Endothelial cell of umbilical vein (primary cell): ENCODE results near the gene QRFP. TPM values are rescaled to one million over a fixed set of nuclear protein-coding genes. Genes with fewer than 3 reads are reported as not detected.
A peak's percentile ranks its signal among the peaks of the same experiment; 100 is the strongest.

Experiments
- BruUV-seq: library from RNA; stranded (reverse); fragments of 400-500 nt; replicated peaks from 2 replicates; lab custom pipeline; 2021; lab: Mats Ljungman, UMichigan
- CTCF ChIA-PET: fragments of 300-600, 350-600 bp; sonication (Branson Sonifier 250); formaldehyde crosslinking; loops from one replicate; lab custom pipeline; 2021; ENCODE audit warnings: antibody characterized with exemption, inconsistent platforms; lab: Charles Lee
- POLR2A ChIA-PET: fragments of 300-600, 350-600 bp; sonication (Branson Sonifier 250); formaldehyde crosslinking; loops from one replicate; lab custom pipeline; 2021; ENCODE audit warnings: antibody characterized with exemption, inconsistent platforms; lab: Charles Lee
- DNase-seq: peaks from one replicate; pipeline ENCODE4 v3.0.0-alpha.2; 2011; ENCODE audit warnings: low read depth, low spot score
- FAIRE-seq: peaks from 2 replicates; lab custom pipeline; 2011; peaks lifted over from hg19 to GRCh38; lab: Jason Lieb, UNC
- H2AFZ ChIP-seq: 2 replicates; pipeline ENCODE4 v1.6.0; 2012; ENCODE audit warnings: low read depth, low read length, control low read depth, inconsistent platforms
- H3K27ac ChIP-seq: 2 replicates; pipeline ENCODE4 v1.5.1; 2011; ENCODE audit warnings: low read depth, mild to moderate bottlenecking, control low read depth, low read length, moderate library complexity; ENCODE audit not compliant: insufficient read depth
- H3K27me3 ChIP-seq, 2 experiments: 2 replicates each; pipeline versions ENCODE4 v1.6.0 to v1.6.1; 2011; ENCODE audit warnings: low read length in 2 of 2, mixed read lengths in 1 of 2; ENCODE audit not compliant: control insufficient read depth in 2 of 2, insufficient read depth in 2 of 2
- H3K36me3 ChIP-seq, 2 experiments: 2 replicates in 1 of 2; 3 replicates in 1 of 2; pipeline ENCODE4 v1.5.1; 2011; ENCODE audit warnings: low read length in 2 of 2, mild to moderate bottlenecking in 1 of 2, moderate library complexity in 1 of 2; ENCODE audit not compliant: control insufficient read depth in 2 of 2, insufficient read depth in 2 of 2; ENCODE audit errors: extremely low read depth in 1 of 2
- H3K4me1 ChIP-seq: 3 replicates; pipeline ENCODE4 v1.5.1; 2011; ENCODE audit warnings: mild to moderate bottlenecking, low read length; ENCODE audit not compliant: control insufficient read depth, insufficient read depth; ENCODE audit errors: extremely low read depth
- H3K4me2 ChIP-seq: 2 replicates; pipeline ENCODE4 v1.6.1; 2011; ENCODE audit warnings: low read length, control low read depth, mixed read lengths; ENCODE audit not compliant: insufficient read depth
- H3K4me3 ChIP-seq, 3 experiments: fragments of 200-600 bp in 1 of 3; sonication (generic), shearing (Covaris generic) in 1 of 3; replicated peaks in 1 of 3; 2 replicates each; pipeline ENCODE4 v1.5.1; 2011 to 2016; ENCODE audit warnings: control low read depth in 3 of 3, low read length in 3 of 3, mild to moderate bottlenecking in 2 of 3, inconsistent platforms in 1 of 3, low read depth in 1 of 3, moderate library complexity in 1 of 3; ENCODE audit not compliant: insufficient read depth in 1 of 3
- H3K79me2 ChIP-seq: 2 replicates; pipeline ENCODE4 v1.6.0; 2012; ENCODE audit warnings: low read length, inconsistent platforms; ENCODE audit not compliant: control insufficient read depth, insufficient read depth
- H3K9ac ChIP-seq: replicated peaks from 2 replicates; pipeline ENCODE3; 2011; ENCODE audit warnings: low read length, control low read depth; ENCODE audit not compliant: insufficient read depth; ENCODE audit errors: extremely low read depth
- H3K9me1 ChIP-seq: replicated peaks from 3 replicates; pipeline ENCODE4 v1.6.0; 2011; ENCODE audit warnings: mild to moderate bottlenecking, low read length; ENCODE audit not compliant: control insufficient read depth, insufficient read depth; ENCODE audit errors: extremely low read depth
- H3K9me3 ChIP-seq: replicated peaks from 2 replicates; pipeline ENCODE4 v1.5.1; 2012; ENCODE audit warnings: low read length, inconsistent platforms; ENCODE audit not compliant: control insufficient read depth, insufficient read depth
- H4K20me1 ChIP-seq: replicated peaks from 2 replicates; pipeline ENCODE3; 2011; ENCODE audit warnings: mild to moderate bottlenecking, low read length; ENCODE audit not compliant: control insufficient read depth, insufficient read depth; ENCODE audit errors: extremely low read depth
- EZH2 ChIP-seq: IDR thresholded peaks from 2 replicates; pipeline ENCODE4 v1.6.1; 2012; ENCODE audit warnings: borderline replicate concordance, low read depth, mild to moderate bottlenecking, moderate library complexity, low read length, inconsistent platforms; ENCODE audit not compliant: severe bottlenecking
- FOS ChIP-seq: IDR thresholded peaks from 2 replicates; pipeline ENCODE4 v1.6.1; 2011; ENCODE audit warnings: mild to moderate bottlenecking, low read length, moderate library complexity, borderline replicate concordance; ENCODE audit not compliant: insufficient read depth
- GATA2 ChIP-seq: IDR thresholded peaks from 2 replicates; pipeline ENCODE4 v1.7.0; 2011; ENCODE audit warnings: low read depth, mild to moderate bottlenecking, moderate library complexity, mixed read lengths, low read length; ENCODE audit not compliant: insufficient read length, insufficient read depth
- JUN ChIP-seq: IDR thresholded peaks from 2 replicates; pipeline ENCODE4 v1.6.1; 2011; ENCODE audit warnings: borderline replicate concordance, low read depth; ENCODE audit not compliant: insufficient read length, insufficient read depth
- MYC ChIP-seq: IDR thresholded peaks from one replicate; pipeline ENCODE4 v1.6.1; 2011; ENCODE audit warnings: mild to moderate bottlenecking, low read depth, low read length
- POLR2A ChIP-seq: IDR thresholded peaks from 2 replicates; pipeline ENCODE4 v1.6.1; 2012; ENCODE audit warnings: low read depth, mild to moderate bottlenecking, control low read depth, low read length
- POLR2AphosphoS5 ChIP-seq: IDR thresholded peaks from 2 replicates; pipeline ENCODE4 v1.6.1; 2012; ENCODE audit warnings: low read depth, mild to moderate bottlenecking, control low read depth, low read length, moderate library complexity; ENCODE audit not compliant: insufficient read depth
- dilution Hi-C: fragments of 300-500 bp; cut with MboI; formaldehyde crosslinking; loops from one replicate; pipeline ENCODE4 v1.15.0; 2019; ENCODE audit warnings: low sequenced_read_pairs; ENCODE audit not compliant: extremely low pct_ligation_motif_present
- intact Hi-C: fragments of 100-400 bp; cut with micrococcal nuclease; formaldehyde crosslinking; loops from one replicate; pipeline ENCODE4 v1.10.0; 2022
- polyA plus RNA-seq, 4 experiments: library from polyadenylated mRNA; depleted of rRNA in 3 of 4; stranded (reverse) in 3 of 4; unstranded in 1 of 4; fragments of >200 nt; gene quantifications; 2 replicates each; pipeline versions ENCODE4 v1.2.1 to v1.2.3, GENCODE V29; 2011 to 2012; ENCODE audit warnings: missing spikeins in 1 of 4
- total RNA-seq: library from RNA; stranded (reverse); gene quantifications from 2 replicates; pipeline ENCODE4 v1.2.3, GENCODE V29; 2021
- TF ChIP-seq, protein P1 (sequence below), 2 donors: IDR thresholded peaks; 1 replicate in 1 of 2; 2 replicates in 1 of 2; pipeline ENCODE4 v1.5.1; 2011; ENCODE audit warnings: low read length in 2 of 2, mild to moderate bottlenecking in 2 of 2, moderate library complexity in 2 of 2, control low read depth in 1 of 2, inconsistent platforms in 1 of 2, low read depth in 1 of 2; ENCODE audit not compliant: insufficient read depth in 1 of 2; ENCODE audit errors: extremely low read depth in 1 of 2
- TF ChIP-seq, protein P2 (sequence below): IDR thresholded peaks from 2 replicates; pipeline ENCODE4 v1.6.1; 2011; ENCODE audit not compliant: insufficient read depth, insufficient read length

QRFP gene
- total and polyA plus RNA-seq, 2 donors (not counting 3 experiments of a cell fraction or from before 2014, with no cell fraction given) = not detected

DNA sequence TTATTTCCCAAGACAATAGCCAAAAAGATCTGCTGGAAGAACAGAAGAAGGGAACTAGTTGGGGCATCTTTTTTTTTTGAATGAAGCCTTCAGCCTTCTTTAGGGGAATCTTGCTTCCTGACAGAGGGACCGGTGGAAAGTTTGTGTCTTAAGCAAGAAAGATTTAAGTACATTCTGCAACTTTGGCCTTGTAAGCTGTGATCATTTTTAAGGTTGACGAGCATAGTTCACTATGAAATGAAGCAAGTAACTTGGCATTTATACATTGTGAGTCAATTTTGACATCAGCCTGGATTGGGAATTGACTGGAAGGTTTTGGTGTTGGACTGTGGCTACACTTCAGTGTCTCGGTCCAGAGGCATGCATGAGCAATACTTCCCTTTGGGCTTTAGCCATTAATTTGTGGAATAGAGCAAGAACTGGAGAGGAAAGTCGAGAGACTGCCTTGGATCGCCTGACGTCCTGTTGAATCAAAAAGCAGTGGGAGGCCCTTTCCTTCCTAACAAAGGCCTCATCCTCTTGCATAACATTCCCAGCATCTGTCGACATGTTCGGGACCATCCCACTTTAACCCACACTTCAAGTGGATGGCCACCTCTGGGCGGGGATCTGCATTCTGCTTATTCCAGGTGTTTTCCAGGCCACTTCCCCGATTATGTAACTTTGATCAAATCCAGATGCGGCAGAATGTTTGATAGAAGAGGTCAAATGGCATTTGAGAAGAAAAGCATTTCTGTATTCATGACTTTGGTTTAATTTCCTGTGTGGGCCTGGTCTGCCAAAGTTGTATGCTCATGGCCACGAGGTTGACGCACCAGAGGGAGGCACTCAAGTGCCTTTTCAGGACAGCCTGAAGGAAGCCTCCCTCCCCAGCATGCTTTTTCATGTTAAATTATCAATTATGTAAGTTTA lies 49.0 kb downstream of the QRFP start:
- FAIRE-seq = peak; percentile 97
- H3K4me3 ChIP-seq = peak overlapping the region in 1 of 3 experiments; percentile 56
- ChIA-PET POLR2A (interaction anchor here (2.0 kb wide), 1 partner anchor 11 kb away, joined by 6 read pairs; no protein-coding TSS in a partner anchor), CTCF (interaction anchor here (0.8 to 2.4 kb wide), 6 partner anchors 11 to 146 kb away, joined by 3 to 16 read pairs (median 5); partner anchors contain the start of gene ABL1)
- intact Hi-C loops (loop anchor here (1.0 to 5.0 kb wide), 4 partner anchors 11 to 395 kb away; no protein-coding TSS in a partner anchor), dilution Hi-C loops (no loop called here)
- H2AFZ ChIP-seq = no peak overlapping the region
- H3K4me1 ChIP-seq = peaks cover 58% of the 10 kb centered on the region
- H3K79me2 ChIP-seq = peaks cover 71% of the 10 kb centered on the region
- no peaks in the 10 kb centered on the region for H3K27me3 ChIP-seq
- TSS peak; percentile 72 for BruUV-seq
- no peaks in the 10 kb centered on the region for H3K9me1 ChIP-seq
- peak; percentile 96 for DNase-seq
- H4K20me1 ChIP-seq = no peaks in the 10 kb centered on the region
- peak overlapping the region; percentile 95 for H3K27ac ChIP-seq
- TF ChIP-seq GATA2 (no peak), MYC (no peak), POLR2AphosphoS5 (peak; percentile 54), JUN (peak; percentile 38), FOS (peak; percentile 70), EZH2 (no peak), POLR2A (peak; percentile 55)
- TF ChIP-seq, protein P1, sequence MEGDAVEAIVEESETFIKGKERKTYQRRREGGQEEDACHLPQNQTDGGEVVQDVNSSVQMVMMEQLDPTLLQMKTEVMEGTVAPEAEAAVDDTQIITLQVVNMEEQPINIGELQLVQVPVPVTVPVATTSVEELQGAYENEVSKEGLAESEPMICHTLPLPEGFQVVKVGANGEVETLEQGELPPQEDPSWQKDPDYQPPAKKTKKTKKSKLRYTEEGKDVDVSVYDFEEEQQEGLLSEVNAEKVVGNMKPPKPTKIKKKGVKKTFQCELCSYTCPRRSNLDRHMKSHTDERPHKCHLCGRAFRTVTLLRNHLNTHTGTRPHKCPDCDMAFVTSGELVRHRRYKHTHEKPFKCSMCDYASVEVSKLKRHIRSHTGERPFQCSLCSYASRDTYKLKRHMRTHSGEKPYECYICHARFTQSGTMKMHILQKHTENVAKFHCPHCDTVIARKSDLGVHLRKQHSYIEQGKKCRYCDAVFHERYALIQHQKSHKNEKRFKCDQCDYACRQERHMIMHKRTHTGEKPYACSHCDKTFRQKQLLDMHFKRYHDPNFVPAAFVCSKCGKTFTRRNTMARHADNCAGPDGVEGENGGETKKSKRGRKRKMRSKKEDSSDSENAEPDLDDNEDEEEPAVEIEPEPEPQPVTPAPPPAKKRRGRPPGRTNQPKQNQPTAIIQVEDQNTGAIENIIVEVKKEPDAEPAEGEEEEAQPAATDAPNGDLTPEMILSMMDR (IDR thresholded peaks at IDR 0.05; ENCODE audit: extremely low read depth in 1 of 2, insufficient read depth in 1 of 2, low read depth in 1 of 2, low read length in 2 of 2) = peak in 1 of 2 donors; percentile 4
- TF ChIP-seq, protein P2, sequence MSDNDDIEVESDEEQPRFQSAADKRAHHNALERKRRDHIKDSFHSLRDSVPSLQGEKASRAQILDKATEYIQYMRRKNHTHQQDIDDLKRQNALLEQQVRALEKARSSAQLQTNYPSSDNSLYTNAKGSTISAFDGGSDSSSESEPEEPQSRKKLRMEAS = no peak
- H3K9me3 ChIP-seq = no peaks in the 10 kb centered on the region
- peak overlapping the region; percentile 81 for H3K4me2 ChIP-seq
- no peaks in the 10 kb centered on the region for H3K36me3 ChIP-seq
- H3K9ac ChIP-seq = peak overlapping the region; percentile 73
